ENCODE data around the gene TSPAN18. TPM values are rescaled to one million over a fixed set of nuclear protein-coding genes. Genes with fewer than 3 reads are reported as not detected.
A peak's percentile ranks its signal among the peaks of the same experiment; 100 is the strongest.

Gene TSPAN18
- total RNA-seq, 1 experiment from 2014 or later: 0.57 TPM

GRCh38 chr11:44848203-44848962 is 121.6 kb downstream of the TSPAN18 start:
- no peak for DNase-seq (ENCODE audit: low read depth)

GRCh38 chr11:44848963-44849350 is 122.2 kb downstream of the TSPAN18 start:
- no peak for DNase-seq (ENCODE audit: low read depth)

GRCh38 chr11:44849424-44849823 is 122.7 kb downstream of the TSPAN18 start:
- no peak for DNase-seq (ENCODE audit: low read depth)

GRCh38 chr11:44849922-44850321 is 123.2 kb downstream of the TSPAN18 start:
- no peak for DNase-seq (ENCODE audit: low read depth)

DNA sequence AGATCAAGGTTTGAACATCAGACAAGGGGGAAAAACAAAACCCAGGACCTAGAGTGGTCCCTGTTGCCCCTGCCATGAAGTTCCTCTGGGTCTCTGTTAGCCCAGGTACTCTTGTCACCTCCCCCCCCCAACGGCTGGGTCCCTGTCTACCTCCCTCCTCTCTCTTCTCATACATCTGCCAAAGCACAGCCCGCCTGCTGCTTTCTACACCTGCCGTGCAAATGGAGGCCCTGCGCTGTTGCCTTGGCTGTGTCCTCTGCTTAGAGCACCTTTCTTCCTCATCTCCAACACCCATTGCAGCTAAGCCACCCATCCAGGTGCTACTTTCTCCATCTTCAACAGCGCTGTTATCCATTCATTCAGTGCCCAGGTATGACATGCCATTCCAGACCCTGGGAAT is 124.7 kb downstream of the TSPAN18 start:
- no peak for DNase-seq (ENCODE audit: low read depth)

DNA sequence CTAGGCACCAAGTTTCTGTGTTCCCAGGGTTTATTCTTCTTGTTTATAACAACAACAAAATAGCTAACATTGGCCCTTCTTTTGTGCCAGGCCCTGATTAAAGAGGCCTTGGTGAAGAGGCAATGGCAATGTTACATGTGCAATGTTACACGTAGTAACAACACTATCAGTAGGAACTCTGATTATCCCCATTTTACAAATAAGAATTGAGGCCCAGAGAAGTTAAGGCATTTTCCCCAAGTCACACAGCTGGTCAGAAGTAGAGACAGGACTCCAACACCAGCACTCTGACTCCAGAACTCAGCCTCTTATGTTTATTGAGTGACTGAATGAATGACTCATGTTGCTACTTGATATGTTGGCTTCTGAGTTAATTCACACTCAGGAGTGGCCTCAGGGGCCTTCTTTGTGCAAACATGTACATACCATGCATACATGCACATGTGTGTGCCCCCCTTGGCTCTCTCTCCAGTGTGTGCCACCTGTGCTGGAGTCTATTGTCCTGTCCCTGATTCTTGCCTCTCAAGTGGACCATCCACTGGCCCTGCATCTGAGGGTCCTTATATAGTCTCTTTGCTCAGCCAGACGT is 125.5 kb downstream of the TSPAN18 start:
- DNase-seq (ENCODE audit: low read depth): no peak

DNA sequence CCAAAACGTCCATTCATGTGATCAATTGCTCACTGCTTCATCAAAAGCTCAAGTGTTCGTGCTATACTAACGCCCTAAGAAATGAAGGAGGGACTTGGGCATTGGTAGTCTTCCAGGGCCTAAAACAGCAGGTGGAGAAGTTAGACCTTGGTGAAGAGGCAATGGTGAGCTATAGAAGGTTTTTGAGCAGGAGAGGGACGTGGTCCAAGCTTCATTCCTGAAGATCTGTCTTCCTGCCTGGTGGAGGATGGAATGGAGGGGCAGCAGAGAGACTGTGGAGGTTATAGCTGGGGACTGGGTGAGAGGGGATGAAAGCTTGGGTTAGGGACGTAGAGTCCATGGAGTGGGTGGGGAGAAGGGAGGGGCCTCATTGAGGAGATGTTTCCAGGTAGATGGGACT is 126.2 kb downstream of the TSPAN18 start:
- DNase-seq (ENCODE audit: low read depth): no peak

DNA sequence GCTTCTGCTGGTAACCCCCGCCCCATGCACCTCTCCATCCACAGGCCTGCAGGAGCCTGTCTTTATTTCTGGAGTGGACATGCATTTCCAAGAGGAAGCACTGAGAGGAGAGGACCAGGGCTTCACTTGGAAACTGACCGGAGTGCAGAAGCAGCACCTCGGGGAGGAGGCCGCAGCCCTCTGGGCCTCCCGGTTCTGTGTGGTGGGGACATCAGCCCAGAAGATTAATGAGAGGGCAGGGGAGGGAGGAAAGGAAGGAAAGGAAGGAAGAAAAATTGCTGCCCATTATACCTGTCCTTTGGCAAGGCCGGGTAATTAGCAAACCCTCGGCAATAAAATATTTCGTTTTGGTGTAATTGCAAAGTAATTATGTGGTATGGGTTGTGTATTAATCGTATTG is 126.9 kb downstream of the TSPAN18 start:
- no peak for DNase-seq (ENCODE audit: low read depth)

DNA sequence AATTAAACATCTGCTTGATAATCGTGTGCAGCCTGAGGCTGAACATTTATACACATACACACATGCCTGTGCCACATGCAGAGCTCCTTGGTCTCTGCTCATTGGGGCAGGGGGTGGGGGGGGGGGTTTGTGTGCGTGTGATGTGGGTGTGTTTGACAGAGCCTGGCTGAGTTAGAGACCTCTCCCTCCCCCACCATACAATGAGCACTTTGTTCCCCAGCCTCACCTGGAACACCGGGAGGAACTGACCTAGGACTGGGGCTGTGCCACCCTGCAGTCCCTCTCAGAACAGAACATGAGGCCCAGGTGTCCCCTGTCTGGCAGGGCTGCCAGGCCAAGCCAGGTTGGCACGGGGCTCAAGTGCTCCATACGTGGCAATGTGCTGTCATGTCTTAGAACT is 127.3 kb downstream of the TSPAN18 start:
- no peak for DNase-seq (ENCODE audit: low read depth)

GRCh38 chr11:44854741-44855492 is 128.2 kb downstream of the TSPAN18 start:
- no peak for DNase-seq (ENCODE audit: low read depth)

- DNase-seq (ENCODE audit: low read depth): no peak
Observed at GRCh38 chr11:44855493-44855849, 128.7 kb downstream of the TSPAN18 start.

- DNase-seq (ENCODE audit: low read depth): no peak
Observed at GRCh38 chr11:44857490-44858090, 130.8 kb downstream of the TSPAN18 start.

DNA sequence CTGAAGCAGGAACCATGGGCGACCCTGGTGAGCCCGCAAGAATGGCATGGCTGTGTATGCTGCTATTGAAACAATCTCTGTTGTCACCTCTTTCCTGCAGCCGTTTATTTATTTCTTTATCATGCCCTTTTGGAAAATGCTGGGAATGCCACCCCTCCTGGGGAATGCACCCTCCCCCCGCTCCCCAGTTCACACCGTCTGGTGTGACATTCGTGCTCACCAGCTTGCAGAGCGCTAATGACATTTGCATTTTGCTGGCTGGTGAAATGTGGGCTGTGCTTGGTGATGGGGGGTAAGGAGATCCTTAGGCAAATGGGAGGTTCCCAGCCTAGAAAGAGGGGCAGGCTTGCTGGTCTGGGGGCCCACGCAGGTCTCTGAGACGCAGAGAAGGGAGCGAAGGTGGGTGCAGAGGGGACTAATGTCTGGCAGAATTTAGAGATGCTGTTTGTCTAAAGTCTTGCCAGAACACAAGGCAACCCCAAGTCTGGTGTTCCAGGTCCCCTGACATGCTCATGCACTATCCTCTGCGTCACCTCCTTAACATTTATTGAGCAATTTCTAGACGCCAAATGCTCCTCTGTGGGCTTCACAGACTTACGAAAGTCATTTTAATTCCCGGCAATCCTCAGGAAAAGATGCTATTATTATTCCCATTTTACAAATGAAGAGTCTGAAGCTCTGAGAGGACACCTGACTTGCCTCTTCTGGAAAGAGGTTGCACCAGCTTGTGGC is 132.2 kb downstream of the TSPAN18 start:
- DNase-seq (ENCODE audit: low read depth): no peak

DNA sequence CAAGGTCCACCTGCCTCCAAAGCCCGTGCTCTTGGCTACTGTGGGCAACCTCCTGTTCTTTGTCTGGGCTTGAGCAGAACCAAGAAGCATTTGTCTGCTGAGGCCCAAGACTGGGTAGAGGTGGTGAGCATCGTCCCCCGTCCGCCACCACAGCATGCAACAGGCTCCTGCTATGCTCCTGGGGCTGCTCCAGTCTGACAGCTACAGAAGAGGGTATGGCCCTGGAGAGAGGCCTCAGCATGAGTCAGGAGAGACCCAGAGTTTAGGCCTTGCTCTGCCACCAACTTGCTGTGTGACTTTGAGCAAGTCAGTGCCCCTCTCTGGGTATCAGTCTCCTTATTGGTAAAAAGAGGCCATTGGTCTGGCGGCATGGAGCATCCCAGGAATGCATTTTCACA is 132.8 kb downstream of the TSPAN18 start:
- DNase-seq (ENCODE audit: low read depth): no peak

- DNase-seq (ENCODE audit: low read depth): no peak
Observed at GRCh38 chr11:44860346-44860745, 133.6 kb downstream of the TSPAN18 start.

GRCh38 chr11:44861849-44862557 is 135.2 kb downstream of the TSPAN18 start:
- DNase-seq (ENCODE audit: low read depth): peak; percentile 99

GRCh38 chr11:44862558-44863101 is 135.9 kb downstream of the TSPAN18 start:
- DNase-seq (ENCODE audit: low read depth): no peak

DNA sequence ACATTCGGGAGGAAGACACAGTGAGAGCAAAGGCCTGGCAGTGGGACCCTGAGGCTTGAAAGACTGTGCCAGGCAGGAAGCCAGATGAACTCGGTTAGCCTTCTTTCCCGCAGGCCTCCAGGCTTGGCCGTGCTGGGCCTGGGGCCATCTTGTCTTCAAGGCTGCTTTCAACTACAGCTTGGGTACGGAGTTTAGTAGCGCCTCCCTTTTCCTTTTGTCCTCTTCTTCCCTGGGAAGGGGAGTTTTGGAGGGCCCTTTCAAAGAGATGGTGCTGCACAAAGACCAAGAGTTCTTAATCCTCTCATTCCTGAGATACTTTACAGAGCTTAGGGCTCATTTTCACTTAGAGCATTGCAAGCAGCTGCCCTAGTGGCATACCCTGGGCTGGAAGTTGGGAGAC is 136.5 kb downstream of the TSPAN18 start:
- no peak for DNase-seq (ENCODE audit: low read depth)

GRCh38 chr11:44865866-44866272 is 139.1 kb downstream of the TSPAN18 start:
- no peak for DNase-seq (ENCODE audit: low read depth)

GRCh38 chr11:44866286-44866685 is 139.5 kb downstream of the TSPAN18 start:
- DNase-seq (ENCODE audit: low read depth): no peak

GRCh38 chr11:44868021-44868420 is 141.3 kb downstream of the TSPAN18 start:
- DNase-seq (ENCODE audit: low read depth): no peak

Measured in Daoy (cell line).